Stomach (tissue), 9 donors: Measurements from ENCODE around the gene NDFIP2. TPM values are rescaled to one million over a fixed set of nuclear protein-coding genes. Genes with fewer than 3 reads are reported as not detected.

Experiments used
- DNase-seq, 2 donors: peaks; one replicate each; pipeline versions ENCODE4 v3.0.0 to v3.0.0-alpha.2; 2013 to 2019
- H3K27ac ChIP-seq, 5 donors: fragments of 200-600 bp in 4 of 5; sonication (generic) in 4 of 5; one replicate each; pipeline ENCODE4 v1.5.1; 2013 to 2019; ENCODE audit warnings: mild to moderate bottlenecking in 1 of 5, moderate library complexity in 1 of 5
- H3K27me3 ChIP-seq, 3 donors: fragments of 200-600 bp; sonication (generic); one replicate each; pipeline ENCODE4 v1.5.1; 2017 to 2019; ENCODE audit warnings: mixed run types in 1 of 3
- H3K36me3 ChIP-seq, 4 donors: fragments of 200-600 bp; sonication (generic); 1 replicate in 3 of 4; 2 replicates in 1 of 4; pipeline ENCODE4 v1.5.1; 2016 to 2019
- H3K4me1 ChIP-seq, 4 donors: fragments of 200-600 bp; sonication (generic); one replicate each; pipeline ENCODE4 v1.5.1; 2016 to 2019
- H3K4me3 ChIP-seq, 4 donors: fragments of 200-600 bp; sonication (generic) in 3 of 4; one replicate each; pipeline ENCODE4 v1.5.1; 2016 to 2019; ENCODE audit warnings: mild to moderate bottlenecking in 1 of 4
- H3K9me3 ChIP-seq, 4 donors: fragments of 200-600 bp; sonication (generic); one replicate each; pipeline ENCODE4 v1.5.1; 2016 to 2019
- EP300 ChIP-seq: sonication (generic); formaldehyde crosslinking; IDR thresholded peaks from one replicate; pipeline ENCODE4 v1.6.1; 2017; ENCODE audit warnings: antibody characterized with exemption
- POLR2A ChIP-seq, 4 donors: fragments of 450-650 bp; IDR thresholded peaks; one replicate each; pipeline ENCODE4 v1.6.1; 2016; ENCODE audit warnings: antibody characterized with exemption in 4 of 4, control low read depth in 2 of 4, mild to moderate bottlenecking in 1 of 4, moderate library complexity in 1 of 4
- POLR2AphosphoS5 ChIP-seq, 3 donors: sonication (generic); formaldehyde crosslinking; IDR thresholded peaks; one replicate each; pipeline ENCODE4 v1.6.1; 2016; ENCODE audit warnings: antibody characterized with exemption in 3 of 3
- WGBS, 5 donors: extraction: QIAGEN DNeasy Blood & Tissue Kit in 3 of 5; methylation state at CpG; one replicate each; pipeline versions ENCODE4 v1.1.5 to v1.1.7; 2013 to 2018; 5-methylcytosine and 5-hydroxymethylcytosine counted together
- intact Hi-C: fragments of 100-400 bp; cut with DNase I; formaldehyde crosslinking; loops from one replicate; pipeline ENCODE4 v1.15.1; 2023; ENCODE audit warnings: low total_unique reads
- polyA plus RNA-seq, 3 donors: library from polyadenylated mRNA; stranded (reverse); fragments of 200-250 nt; gene quantifications; one replicate each; pipeline ENCODE4 v1.2.3, GENCODE V29; 2013
- total RNA-seq, 5 donors: library from RNA; depleted of rRNA; stranded (reverse); fragments of >200 nt; gene quantifications; one replicate each; pipeline versions ENCODE4 v1.1.0 to v1.2.3, GENCODE V29; 2014 to 2016
- TF ChIP-seq, protein P1 (sequence below), 7 experiments: fragments of 450-650 bp in 4 of 7; fragments of 200-600 bp in 3 of 7; sonication (generic) in 3 of 7; IDR thresholded peaks; one replicate each; pipeline ENCODE4 v1.5.1; 2016 to 2019; ENCODE audit warnings: antibody characterized with exemption in 7 of 7, control low read depth in 2 of 7, mild to moderate bottlenecking in 1 of 7
- donor health status: healthy with polysubstance abuse.
- donor health status: Bipolar disorder and iron deficiency.
- donor health status: healthy.

The NDFIP2 gene
- total and polyA plus RNA-seq, 8 donors = 2.9 to 56.5 (median 14.7) TPM

DNA sequence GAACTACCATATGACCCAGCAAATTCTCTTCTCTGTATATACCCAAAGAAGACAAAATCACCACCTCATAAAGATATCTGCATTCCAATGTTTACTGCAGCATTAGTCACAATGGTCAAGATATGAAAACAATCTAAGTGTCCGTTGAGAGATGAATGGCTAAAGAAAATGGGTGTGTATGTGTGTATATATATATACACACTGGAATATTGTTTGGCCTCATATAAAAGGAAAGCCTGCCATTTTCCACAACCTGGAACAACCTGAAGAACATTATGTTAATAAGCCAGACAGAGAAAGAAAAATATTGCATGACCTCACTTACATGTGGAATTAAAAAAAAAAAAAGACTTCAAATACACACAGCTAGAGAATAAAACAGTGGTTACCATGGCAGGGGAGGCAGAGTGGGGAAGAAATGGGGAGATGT lies 45.4 kb upstream of the NDFIP2 start:
- intact Hi-C loops = no loop called here
- no peak overlapping the region for H3K27ac ChIP-seq
- H3K27me3 ChIP-seq = no peaks in the 10 kb centered on the region
- DNase-seq = peak in 1 of 2 donors; percentile 56
- no peaks in the 10 kb centered on the region for H3K9me3 ChIP-seq
- H3K4me1 ChIP-seq = no peaks in the 10 kb centered on the region
- TF ChIP-seq, protein P1, sequence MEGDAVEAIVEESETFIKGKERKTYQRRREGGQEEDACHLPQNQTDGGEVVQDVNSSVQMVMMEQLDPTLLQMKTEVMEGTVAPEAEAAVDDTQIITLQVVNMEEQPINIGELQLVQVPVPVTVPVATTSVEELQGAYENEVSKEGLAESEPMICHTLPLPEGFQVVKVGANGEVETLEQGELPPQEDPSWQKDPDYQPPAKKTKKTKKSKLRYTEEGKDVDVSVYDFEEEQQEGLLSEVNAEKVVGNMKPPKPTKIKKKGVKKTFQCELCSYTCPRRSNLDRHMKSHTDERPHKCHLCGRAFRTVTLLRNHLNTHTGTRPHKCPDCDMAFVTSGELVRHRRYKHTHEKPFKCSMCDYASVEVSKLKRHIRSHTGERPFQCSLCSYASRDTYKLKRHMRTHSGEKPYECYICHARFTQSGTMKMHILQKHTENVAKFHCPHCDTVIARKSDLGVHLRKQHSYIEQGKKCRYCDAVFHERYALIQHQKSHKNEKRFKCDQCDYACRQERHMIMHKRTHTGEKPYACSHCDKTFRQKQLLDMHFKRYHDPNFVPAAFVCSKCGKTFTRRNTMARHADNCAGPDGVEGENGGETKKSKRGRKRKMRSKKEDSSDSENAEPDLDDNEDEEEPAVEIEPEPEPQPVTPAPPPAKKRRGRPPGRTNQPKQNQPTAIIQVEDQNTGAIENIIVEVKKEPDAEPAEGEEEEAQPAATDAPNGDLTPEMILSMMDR (IDR thresholded peaks at IDR 0.05) = no peak
- peak in 1 of 3 donors; percentile 8 for TF ChIP-seq POLR2AphosphoS5 (IDR thresholded peaks at IDR 0.05)
- TF ChIP-seq EP300 = no peak
- no peak for TF ChIP-seq POLR2A (IDR thresholded peaks at IDR 0.05)
- H3K36me3 ChIP-seq = no peaks in the 10 kb centered on the region
- no peak overlapping the region for H3K4me3 ChIP-seq
- WGBS, 5 donors = 28 to 64% (median 37%) methylated on average over 1 of the region's 1 CpG

DNA sequence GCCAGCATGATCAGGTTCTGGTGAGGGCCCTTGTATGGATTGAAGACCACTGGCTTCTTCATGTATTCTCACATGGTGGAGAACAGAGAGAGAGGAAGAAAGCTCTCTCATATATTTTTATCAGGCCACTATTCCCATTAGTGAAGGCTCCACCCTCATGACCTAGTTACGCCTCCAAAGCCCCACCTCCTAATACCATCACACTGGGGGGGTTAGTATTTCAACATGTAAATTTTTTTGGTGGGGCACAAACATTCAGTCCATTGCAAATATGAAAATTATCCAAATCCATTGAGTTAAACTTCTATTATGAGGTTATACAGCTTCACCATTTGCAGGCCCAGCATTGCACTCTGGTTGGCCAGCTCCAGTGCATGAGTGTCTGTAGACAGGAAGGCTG lies 41.7 kb upstream of the NDFIP2 start:
- H3K9me3 ChIP-seq = no peaks in the 10 kb centered on the region
- WGBS, 5 donors = 86 to 97% (median 95%) methylated on average over 1 of the region's 1 CpG
- H3K36me3 ChIP-seq = no peaks in the 10 kb centered on the region
- H3K27me3 ChIP-seq = no peaks in the 10 kb centered on the region
- no peak overlapping the region for H3K4me3 ChIP-seq
- H3K4me1 ChIP-seq = no peaks in the 10 kb centered on the region
- no peak for DNase-seq
- intact Hi-C loops = no loop called here
- no peak overlapping the region for H3K27ac ChIP-seq
- TF ChIP-seq POLR2A (IDR thresholded peaks at IDR 0.05) (no peak), POLR2AphosphoS5 (IDR thresholded peaks at IDR 0.05) (no peak), EP300 (no peak)
- TF ChIP-seq, protein P1 (IDR thresholded peaks at IDR 0.05) = no peak

DNA sequence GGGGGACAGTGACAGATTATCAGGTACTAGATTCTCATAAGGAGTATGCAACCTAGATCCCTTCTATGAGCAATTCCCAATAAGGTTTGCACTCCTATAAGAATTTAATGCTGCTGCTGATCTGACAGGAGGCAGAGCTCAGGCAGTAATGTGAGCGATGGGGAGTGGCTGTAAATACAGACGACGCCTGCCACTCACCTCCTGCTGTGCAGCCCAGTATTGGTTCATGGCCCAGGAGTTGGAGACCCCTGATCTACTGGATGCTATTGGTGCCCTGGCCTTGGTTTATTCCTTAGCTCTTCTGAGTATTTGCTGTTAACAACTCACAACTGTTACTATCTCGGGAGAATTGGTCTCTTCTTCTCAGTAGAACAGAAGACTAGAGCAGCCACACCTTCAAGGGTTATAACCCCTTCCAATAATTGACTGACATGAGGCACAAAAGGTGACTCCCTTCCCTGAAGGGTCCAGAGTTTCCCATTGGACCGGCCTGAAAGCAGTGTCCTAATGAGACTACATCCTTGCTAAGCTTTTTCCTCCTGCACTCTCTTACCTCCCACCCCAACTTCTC lies 39.9 kb upstream of the NDFIP2 start:
- no peak for DNase-seq
- no peaks in the 10 kb centered on the region for H3K4me1 ChIP-seq
- H3K27me3 ChIP-seq = no peaks in the 10 kb centered on the region
- H3K4me3 ChIP-seq = no peak overlapping the region
- WGBS, 5 donors = 76 to 88% (median 86%) methylated on average over 5 of the region's 5 CpGs
- H3K9me3 ChIP-seq = no peaks in the 10 kb centered on the region
- H3K36me3 ChIP-seq = no peaks in the 10 kb centered on the region
- H3K27ac ChIP-seq = no peak overlapping the region
- intact Hi-C loops = no loop called here
- TF ChIP-seq, protein P1 (IDR thresholded peaks at IDR 0.05) = no peak

DNA sequence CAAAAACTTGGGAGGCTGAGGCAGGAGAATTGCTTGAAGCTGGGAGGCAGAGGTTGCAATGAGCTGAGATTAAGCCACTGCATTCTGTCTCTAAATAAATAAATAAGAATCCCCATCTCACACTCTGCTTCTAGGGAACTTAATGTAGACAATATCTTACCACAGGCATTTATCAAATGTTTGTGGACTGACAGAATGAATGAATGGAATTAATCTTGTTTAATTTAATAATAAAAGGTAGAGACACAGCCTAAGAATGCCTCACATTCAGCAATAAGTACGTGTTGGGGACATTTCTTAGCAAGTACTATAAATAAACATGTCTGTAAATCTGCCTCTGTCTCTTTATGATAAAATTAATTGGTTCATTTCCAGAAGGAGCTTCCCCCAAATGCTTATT lies 38.7 kb upstream of the NDFIP2 start:
- no peak overlapping the region for H3K4me3 ChIP-seq
- H3K9me3 ChIP-seq = no peaks in the 10 kb centered on the region
- DNase-seq = no peak
- H3K36me3 ChIP-seq = no peaks in the 10 kb centered on the region
- 47 to 65% (median 54%) methylated on average over 1 of the region's 1 CpG for WGBS, 5 donors
- H3K27me3 ChIP-seq = no peaks in the 10 kb centered on the region
- H3K27ac ChIP-seq = no peak overlapping the region
- intact Hi-C loops = no loop called here
- TF ChIP-seq, protein P1 (IDR thresholded peaks at IDR 0.05) = no peak
- TF ChIP-seq POLR2A (IDR thresholded peaks at IDR 0.05) = no peak
- TF ChIP-seq POLR2AphosphoS5 (IDR thresholded peaks at IDR 0.05) = no peak
- no peak for TF ChIP-seq EP300
- H3K4me1 ChIP-seq = no peaks in the 10 kb centered on the region
